Mucosa of gallbladder (tissue), 1 donor: ENCODE measurements around the gene NOX3. TPM values are rescaled to one million over a fixed set of nuclear protein-coding genes. Genes with fewer than 3 reads are reported as not detected.
A peak's percentile ranks its signal among the peaks of the same experiment; 100 is the strongest.
"Not testable (repeated sequence)": the region's sequence is repeated elsewhere in the genome, so short reads cannot be mapped to it uniquely, and the experiment has no call there.

Experiments used
- DNase-seq: peaks from one replicate; pipeline ENCODE4 v3.0.0-alpha.2; 2020; ENCODE audit warnings: low spot score
- total RNA-seq: library from RNA; stranded (reverse); gene quantifications from one replicate; pipeline ENCODE4 v1.2.1, GENCODE V29; 2021
- donor health status: DM: no; HTN: no; CAD: no.

NOX3 gene
- total RNA-seq, 1 donor from 2014 or later: not detected

GRCh38 chr6:155468543-155468942 lies 12.9 kb upstream of the NOX3 start:
- DNase-seq: not testable (repeated sequence)

- DNase-seq: no peak
Observed at GRCh38 chr6:155466539-155466938, 10.9 kb upstream of the NOX3 start.

DNA sequence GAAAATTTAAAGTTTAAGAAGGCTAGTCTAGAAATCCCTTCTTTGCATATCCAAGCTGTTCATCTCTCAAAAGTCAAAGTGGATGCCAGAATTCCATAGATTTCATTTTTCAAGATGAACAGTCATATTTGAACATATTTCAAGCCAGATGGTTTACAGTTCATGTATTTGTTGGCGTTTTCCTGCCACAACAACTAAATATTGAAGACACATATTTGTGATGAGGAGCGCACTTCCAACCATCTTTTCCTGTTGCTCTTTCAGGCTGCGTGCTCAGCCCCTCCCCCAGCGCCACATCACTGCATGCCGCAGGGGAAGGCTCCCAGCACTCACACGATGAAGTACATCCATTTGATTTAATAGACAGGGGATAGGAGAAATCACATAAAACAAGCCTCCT lies 5.9 kb upstream of the NOX3 start:
- DNase-seq: no peak

- DNase-seq: no peak
Observed at GRCh38 chr6:155454471-155454870, 1.2 kb downstream of the NOX3 start.

DNA sequence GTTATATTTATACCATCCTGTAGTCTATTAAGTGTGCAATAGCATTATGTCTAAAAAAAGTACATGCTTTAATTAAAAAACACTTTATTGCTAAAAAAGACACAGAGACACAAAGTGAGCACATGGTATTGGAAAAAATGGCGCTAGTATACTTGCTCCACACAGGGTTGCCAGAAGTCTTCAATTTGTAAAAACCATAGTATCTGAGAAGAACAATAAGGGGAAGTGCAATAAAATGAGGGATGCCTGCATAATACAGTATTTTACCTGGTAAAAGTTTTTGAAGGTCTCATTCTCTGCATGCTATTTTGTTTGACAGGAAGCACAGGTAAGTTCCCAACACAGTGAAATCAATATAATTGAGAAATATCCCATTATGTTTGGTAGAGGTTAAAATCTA lies 1.6 kb downstream of the NOX3 start:
- DNase-seq: no peak

GRCh38 chr6:155452576-155452975 lies 3.1 kb downstream of the NOX3 start:
- DNase-seq: no peak

- not testable (repeated sequence) for DNase-seq
Observed at GRCh38 chr6:155451530-155451929, 4.1 kb downstream of the NOX3 start.

- no peak for DNase-seq
Observed at GRCh38 chr6:155450240-155450581, 5.4 kb downstream of the NOX3 start.

- DNase-seq: no peak
Observed at GRCh38 chr6:155449450-155450239, 6.0 kb downstream of the NOX3 start.

DNA sequence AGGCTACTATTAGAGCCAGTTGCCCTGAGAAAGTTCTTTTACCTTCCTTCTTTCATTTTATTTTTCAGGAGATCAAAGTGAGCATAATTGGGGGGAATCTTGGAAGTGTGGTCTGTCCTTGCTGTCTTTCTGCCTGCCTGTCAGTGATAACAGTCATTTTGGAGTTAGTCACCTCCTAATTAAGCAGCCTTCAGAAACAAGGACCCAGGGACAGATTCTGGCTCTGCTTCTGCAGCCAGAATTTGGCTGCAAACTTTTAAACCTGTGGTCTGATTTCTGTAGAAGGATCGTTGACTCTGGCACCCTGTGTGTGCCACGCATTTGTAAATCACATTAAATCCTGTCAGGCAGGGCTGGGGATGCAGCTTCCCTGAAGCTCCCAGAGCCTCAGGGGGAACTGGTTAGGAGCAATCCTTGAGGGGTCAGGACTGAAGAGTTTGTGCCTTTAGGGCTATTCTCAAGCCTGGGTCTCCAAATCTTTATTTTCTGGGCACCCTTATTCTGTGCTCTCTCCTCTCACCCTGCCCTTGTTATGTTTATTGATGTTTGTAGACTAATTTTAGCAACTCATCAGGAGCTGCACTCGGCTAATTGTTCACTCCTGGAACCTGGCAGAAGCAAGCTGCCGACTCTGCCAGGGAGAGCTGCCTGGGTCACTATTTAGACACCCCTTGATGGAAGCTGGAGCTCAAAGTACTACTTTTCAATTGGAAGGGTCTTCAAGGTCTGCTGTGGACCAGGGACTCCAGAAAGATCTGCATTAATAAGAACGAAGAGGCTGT lies 6.8 kb downstream of the NOX3 start:
- DNase-seq: no peak

- no peak for DNase-seq
Observed at GRCh38 chr6:155447949-155448348, 7.7 kb downstream of the NOX3 start.

DNA sequence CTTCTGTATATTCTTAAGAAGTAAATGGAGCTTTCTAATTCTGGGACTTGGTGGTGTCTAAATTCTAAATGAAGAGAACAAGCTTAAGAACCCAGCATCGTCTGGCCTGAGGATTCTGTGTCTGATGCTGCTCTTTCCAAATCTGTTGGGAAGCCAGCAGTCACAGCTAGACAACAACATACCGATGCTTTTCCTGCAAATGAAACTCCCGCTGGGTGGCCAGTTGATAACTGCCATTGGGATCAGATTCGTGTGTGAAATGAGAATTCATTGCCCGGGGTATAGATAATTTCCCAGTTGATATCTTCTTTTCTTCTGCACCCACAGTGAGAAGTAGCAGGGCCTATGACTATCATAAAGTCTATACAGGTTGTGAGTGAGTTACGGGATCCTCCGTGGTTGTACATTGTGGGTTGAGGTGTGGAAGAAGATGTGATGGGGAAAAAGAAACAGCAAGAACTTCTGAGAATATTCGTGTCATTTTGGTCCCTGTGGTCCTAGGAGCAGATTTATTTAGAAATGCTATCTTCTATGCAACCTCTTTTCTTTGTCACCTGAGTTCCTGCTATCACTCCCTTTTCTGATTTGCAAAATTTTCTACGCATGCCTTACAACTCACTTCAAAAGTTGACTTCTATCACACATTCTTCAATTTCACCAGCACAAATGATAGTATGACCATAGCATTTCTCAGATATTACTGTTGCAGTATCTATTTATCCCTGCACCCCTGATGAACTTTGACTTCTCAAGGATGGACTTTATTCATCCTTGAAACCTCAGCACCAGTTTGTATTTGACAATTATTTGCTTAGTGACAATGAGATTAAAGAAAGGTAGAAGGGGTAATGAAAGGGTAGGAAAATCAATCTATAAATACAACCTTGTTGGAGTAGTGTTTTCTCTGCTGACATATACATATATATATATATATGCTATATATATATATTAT lies 10.4 kb downstream of the NOX3 start:
- no peak for DNase-seq

- no peak for DNase-seq
Observed at GRCh38 chr6:155444120-155444917, 11.3 kb downstream of the NOX3 start.

DNA sequence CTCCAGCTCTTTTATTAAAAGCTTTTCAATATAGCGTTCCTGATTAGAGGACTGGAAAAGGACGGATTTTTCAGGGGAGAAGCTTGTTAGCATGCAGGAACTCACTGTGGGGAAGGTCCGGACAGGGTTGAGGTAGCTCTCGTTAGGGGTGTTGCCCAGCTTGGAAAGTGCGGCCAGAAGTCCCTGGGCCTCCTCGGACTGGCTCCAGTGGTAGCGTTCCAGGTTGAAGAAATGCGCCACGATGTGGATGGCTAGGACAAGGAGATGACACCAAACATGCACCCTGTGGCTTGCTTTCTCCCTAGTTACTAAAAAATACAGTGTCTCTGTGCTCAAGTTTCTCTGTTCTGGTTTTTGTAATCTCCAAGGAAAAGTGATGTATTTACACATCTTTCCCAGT lies 12.5 kb downstream of the NOX3 start:
- DNase-seq: no peak

GRCh38 chr6:155442562-155442961 lies 13.1 kb downstream of the NOX3 start:
- DNase-seq: no peak

GRCh38 chr6:155441112-155441465 lies 14.6 kb downstream of the NOX3 start:
- no peak for DNase-seq

DNA sequence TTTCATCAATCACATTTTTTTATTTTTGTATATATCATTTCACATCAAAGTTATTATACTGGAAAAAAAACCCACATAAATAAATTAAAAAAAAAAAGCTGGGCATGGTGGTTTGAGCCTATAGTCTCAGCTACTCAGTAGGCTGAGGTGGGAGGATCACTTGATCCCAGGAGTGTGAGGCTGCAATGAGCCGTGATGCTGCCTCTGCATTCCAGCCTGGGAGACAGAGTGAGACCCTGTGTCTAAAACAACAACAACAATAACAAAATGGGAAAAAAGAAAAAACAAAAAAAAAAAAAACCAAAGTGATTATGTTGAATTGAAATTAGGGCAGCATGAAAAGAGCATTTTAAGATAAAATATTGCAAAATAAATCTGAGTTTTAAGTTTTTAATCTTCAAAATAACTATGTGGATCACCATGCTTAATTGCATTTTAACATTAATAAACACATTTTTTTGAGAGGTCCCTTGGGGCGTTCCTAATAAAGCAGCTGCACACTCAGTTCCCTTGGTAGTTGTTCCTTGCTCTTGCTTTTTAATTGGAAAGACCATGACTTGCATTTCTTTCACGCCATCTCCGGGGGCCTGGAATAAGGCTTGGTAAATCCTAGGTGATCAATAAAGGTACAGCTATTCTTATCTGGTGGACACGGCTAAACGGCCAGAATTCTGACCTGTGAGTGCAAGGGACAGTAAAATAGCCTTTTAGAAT lies 15.1 kb downstream of the NOX3 start:
- DNase-seq: no peak

- no peak for DNase-seq
Observed at GRCh38 chr6:155439376-155439775, 16.3 kb downstream of the NOX3 start.

- DNase-seq: peak; percentile 64
Observed at GRCh38 chr6:155436981-155437749, 18.5 kb downstream of the NOX3 start.

- DNase-seq: no peak
Observed at GRCh38 chr6:155434829-155435423, 20.7 kb downstream of the NOX3 start.
